DMS153 treated with DMSO at 0.1 percent for 48 hours (cell line): ENCODE data around the gene OR6K2.

ENCODE experiments used
- DNase-seq: peaks from one replicate; lab custom pipeline; 2025; ENCODE audit not compliant: unreplicated experiment; lab: John Stamatoyannopoulos, UW

Gene OR6K2

DNA sequence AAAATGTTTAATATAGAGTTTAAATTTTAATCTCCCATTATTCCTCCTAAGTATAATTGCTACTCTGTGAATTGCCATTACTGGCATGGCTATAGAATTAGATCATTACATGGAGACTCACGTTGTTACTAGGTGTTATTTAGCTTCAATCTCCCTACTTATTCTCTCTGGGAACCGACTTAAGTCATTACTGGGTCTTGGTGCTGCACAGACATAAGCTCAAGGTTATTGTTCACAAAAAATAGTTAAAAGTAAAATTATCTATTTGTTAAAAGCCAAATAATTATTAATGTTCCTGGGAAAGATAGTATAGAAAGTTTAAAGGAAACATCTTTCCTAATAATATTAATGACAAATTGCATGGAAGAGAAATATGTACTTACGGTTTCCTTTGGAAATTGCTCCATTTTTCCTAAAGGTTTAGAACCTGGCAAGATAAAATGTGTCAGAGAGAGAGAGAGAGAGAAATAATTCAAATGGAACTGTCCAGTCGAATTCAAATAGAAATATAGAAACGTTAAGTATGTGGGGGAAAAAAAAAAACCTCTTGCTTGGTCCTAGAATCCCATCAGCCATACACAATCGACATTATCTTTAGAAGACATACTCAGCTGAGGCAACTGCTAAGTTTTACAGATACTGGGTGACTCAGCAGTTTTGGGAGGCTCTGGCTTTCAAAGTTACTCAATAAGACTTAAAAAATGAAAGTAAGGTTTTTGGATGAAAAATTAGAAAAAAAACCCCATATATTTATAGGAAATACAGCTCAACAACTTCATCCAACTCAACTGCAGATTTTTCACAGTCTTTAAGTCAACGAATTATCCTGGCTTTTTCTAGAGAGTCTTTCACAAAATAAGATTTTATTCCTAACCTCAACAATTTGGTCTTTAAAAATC is 14.1 kb downstream of the OR6K2 start, which contains the start of gene SPTA1:
SPTA1 (minus strand) TSS at position 605 of the 899 bp plus-strand sequence; CDS start at position 407, 198 bp downstream.
- no peak for DNase-seq

DNA sequence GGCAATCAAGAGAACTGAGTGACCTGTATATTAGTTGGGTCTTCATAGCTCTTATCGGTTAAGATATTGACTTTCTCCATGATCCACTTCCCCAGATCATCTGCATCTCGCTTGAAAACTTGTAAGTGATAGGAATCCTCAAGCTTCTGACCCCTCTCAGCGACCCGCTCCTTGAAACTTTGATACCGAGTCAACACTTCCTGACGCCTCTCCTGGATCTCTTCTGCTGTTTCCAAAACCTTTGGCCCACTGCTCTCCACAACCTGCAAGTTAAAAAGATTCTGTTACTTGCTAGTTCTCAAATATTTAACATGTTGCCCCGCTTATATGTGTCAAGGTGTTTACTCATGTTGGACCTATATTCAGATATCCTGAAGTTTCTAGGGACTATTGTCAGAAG is 15.4 kb downstream of the OR6K2 start:
- DNase-seq = no peak

DNA sequence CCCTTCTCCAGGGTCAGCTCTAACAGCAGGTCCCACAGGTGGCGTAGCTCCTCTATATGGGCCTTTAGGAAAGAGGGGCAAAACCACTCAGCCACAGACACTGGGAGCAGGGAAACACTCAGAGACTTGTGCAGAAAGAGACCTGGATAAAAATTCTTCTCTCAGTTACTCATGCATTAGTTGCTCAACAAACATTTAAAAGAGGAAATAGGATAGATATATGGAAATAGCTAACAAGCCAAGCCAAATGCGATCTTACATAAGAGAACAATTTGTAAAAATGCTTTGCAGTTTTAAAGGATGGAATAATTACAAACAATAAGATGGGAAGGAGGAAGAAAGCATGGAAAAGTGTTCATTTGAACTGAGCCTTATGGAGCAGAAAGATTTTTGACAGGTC is 18.8 kb downstream of the OR6K2 start:
- no peak for DNase-seq

DNA sequence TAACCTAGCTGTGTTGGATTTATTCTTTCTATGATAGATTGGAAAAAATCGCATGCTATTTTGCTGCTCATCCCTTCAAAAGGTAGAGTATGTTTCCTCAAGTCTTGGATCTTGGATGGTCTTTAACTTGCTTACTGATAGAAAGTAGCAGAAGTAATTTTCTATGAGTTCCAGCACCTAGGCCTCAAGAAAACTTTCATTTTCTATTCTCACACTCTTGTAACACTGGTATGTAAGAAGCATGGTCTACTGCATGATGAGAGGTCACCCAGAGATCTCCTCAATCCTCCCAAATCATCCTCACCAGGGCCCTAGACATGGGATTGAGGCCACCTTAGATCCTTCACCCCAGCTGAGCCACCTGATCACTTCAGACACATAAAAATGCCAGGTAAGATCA is 21.2 kb downstream of the OR6K2 start:
- DNase-seq = no peak

DNA sequence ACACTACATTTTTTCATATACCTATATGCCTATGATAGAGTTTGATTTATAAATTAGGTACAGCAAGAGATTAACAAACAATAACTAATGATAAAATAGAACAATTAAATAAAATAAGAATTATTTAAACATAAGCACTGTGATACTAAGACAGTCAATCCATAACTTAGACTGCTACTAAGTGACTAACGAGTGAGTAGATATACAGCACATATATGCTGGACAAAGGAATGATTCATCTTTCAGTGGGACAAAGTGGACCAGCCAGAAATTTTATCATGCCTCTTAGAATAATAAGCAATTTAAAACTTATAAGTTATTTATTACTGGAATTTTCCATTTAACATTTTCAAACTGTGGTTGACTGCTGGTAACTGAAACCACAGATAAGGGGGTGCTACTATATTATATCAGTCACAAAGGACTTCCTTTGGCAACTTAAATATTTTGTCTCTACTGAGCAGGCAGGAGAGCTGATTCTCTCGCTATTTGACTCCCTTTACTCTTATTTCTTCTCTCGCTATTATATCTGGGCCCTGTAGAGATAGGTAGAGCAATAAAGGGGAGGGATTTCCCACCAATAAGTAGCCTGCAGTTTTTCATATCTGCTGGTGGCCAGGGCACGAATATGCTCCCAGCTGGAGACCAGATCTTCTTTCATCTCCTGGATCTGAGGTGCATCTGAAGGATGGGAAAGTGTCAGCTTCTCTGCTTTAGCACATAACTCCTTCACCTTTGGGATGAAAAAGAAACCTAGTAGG is 24.7 kb downstream of the OR6K2 start:
- DNase-seq = no peak

DNA sequence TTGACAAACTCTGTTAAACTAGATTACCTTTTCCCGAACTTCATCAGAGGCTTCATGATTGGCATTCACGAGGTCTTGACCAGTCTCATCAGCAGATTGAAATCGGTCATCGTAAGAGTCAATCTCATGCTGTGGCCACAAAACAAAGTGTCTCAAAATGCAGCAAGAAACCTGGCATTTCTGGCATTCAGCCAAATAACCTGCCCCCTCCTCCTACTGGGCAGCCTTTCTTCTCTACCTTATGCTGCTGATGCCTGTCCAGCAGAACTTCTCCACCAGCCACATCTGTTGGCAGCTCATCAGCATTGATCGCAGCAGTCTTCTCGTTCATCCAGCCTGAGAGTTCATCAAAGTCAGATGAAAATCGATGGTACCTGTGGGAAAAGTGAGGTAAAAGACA is 26.1 kb downstream of the OR6K2 start:
- DNase-seq = no peak

DNA sequence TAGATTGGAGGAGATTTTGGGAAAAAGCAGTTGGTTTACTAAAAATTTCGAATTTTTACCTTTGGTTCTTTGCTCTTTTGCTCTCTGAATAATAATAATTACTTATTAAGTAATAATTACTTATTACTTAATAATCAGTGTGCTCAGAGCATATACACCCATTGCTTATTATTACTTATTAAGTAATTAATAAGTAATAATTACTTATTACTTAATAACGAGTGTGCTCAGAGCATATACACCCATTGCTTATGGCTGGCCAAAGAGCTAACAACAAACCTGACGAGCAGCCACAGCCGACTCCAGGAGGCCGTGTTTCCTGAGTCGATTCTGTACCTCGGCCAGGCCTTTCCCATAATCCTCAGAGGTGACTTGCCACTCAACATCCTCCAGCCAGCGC is 34.4 kb downstream of the OR6K2 start:
- no peak for DNase-seq

DNA sequence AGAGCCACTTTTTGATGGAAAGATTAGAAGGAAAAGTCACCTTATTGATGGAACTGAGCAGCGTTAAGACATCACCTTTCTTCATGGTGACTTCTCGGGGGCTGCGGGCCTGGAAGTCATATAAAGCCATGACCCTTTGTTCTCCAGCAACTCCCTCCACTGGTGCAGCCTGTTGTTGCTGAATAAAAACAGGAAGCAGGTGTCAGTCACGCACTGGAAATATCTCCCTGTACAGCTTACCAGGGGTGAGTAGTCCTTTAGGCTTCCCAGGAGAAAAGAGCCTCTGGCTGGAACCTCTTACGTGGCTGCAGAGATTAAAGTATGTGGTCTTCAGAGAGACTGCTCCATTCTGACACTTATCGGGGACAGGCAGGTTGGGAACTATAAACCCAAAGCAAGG is 45.9 kb downstream of the OR6K2 start:
- DNase-seq = peak; percentile 82

DNA sequence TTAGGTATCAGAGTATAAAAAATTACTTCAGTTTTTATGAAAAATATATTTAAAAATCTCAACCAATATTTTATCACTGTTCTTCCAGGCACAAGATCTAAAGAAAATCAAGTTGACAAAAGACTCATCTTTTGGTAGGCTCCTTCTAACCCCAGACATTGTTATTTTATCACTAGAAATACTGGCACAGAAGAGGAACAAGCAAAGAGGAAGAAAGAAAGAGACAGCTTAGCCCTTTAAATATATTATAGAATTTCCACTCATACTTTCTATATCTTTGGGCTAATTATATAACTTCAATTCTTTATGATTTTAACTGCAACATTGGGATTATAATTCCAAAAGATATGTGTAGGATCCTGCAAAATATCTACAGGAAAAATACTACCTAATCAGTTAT is 46.4 kb downstream of the OR6K2 start:
- no peak for DNase-seq

DNA sequence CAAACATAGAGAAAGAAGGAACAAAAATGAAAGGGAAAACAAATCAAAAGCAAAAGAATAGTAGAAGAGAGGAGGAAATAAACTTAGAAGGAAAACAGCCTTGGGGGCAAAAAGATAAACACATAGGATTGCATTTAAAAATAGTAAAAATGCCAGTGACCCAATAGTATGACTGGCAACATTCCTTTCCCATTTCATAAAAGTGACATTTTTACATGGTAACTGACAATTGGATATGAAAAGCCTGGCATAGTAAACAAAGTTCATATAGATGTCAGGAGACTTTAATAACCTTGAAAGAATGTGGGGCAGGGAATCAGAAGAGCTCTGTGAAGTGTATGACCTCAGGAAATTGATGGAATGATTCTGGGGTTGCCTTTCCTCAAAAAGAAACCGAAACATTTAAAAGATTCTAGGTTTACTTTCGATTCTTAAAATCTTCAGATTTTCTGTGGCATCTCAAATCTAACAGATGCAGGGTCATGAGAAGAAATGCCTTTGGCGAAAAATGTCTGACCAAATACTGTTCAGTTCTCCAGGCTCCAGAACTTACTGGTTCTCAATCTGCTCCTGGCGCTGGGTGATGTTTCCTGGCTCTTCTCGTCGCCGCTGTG is 47.6 kb downstream of the OR6K2 start:
- DNase-seq = no peak
